ENCODE measurements around the gene LBR. TPM values are rescaled to one million over a fixed set of nuclear protein-coding genes. Genes with fewer than 3 reads are reported as not detected.

LBR gene
- total and polyA plus RNA-seq, 2 of the 4 experiments (the other 2 are of a cell fraction) = 21.3 to 24.9 TPM

- Histone ChIP-seq H3K4me2 (ENCODE audit: low read depth, low read length) (no peak overlapping the region), H2AK9ac (replicated peaks; ENCODE audit: low read depth, low read length, poor library complexity) (no peak overlapping the region), H3K4me3 (ENCODE audit: insufficient read depth, low read depth, low read length) (no peak overlapping the region), H4K5ac (ENCODE audit: low read depth, low read length) (no peak overlapping the region), H3K27me3 (ENCODE audit: control insufficient read depth, insufficient read depth, low read length) (no peaks in the 10 kb centered on the region), H3K36me3 (ENCODE audit: control insufficient read depth, insufficient read depth, low read length) (peaks cover 29% of the 10 kb centered on the region), H4K91ac (ENCODE audit: insufficient read depth, low read depth, low read length) (no peak overlapping the region), H2BK15ac (ENCODE audit: low read depth, low read length) (no peak overlapping the region), H3K18ac (ENCODE audit: low read depth, low read length) (no peak overlapping the region), H3K27ac (ENCODE audit: insufficient read depth, low read length) (no peak overlapping the region), H2AFZ (replicated peaks; ENCODE audit: low read length, poor library complexity) (no peak overlapping the region), H3K9me1 (ENCODE audit: insufficient read depth, low read length) (no peaks in the 10 kb centered on the region; the same call in 1 of the 2 replicates), H3K23ac (ENCODE audit: low read depth, low read length) (no peak overlapping the region), H2BK20ac (ENCODE audit: low read depth, low read length) (no peak overlapping the region), H3K4me1 (ENCODE audit: control insufficient read depth, insufficient read depth, low read length) (no peaks in the 10 kb centered on the region; the same call in 1 of the 2 replicates), H3K79me1 (ENCODE audit: low read depth in 1 of 2, low read length in 2 of 2) (peaks cover 8 to 25% of the 10 kb centered on the region in 2 experiments; a peak in 3 of 4 replicates), H3K9ac (ENCODE audit: low read depth, low read length) (no peak overlapping the region), H4K8ac (ENCODE audit: low read depth in 2 of 2, low read length in 2 of 2) (no peak overlapping the region), H3K56ac (ENCODE audit: extremely low read depth, insufficient read depth, low read length) (no peak overlapping the region), H3K4ac (ENCODE audit: low read depth, low read length) (no peak overlapping the region), H2AK5ac (ENCODE audit: low read depth, low read length) (no peak overlapping the region), H2BK120ac (ENCODE audit: low read depth, low read length) (no peak overlapping the region), H4K20me1 (ENCODE audit: insufficient read depth, low read length) (0 out of 2 replicates have a peak, but pooled peaks cover 3% of the 10 kb centered on the region), H2BK5ac (ENCODE audit: low read depth, low read length, poor library complexity, severe bottlenecking) (no peak overlapping the region), H3K14ac (replicated peaks; ENCODE audit: low read depth, low read length) (no peak overlapping the region), H3K9me3 (ENCODE audit: control insufficient read depth, insufficient read depth, low read length) (no peaks in the 10 kb centered on the region)
- WGBS, 2 experiments (ENCODE audit: extremely low coverage in 2 of 2, insufficient read length in 1 of 2) = 94% methylated on average over 5 of the region's 10 CpGs; no CpG with 5 or more reads in 1 of the 2 experiments
- dilution Hi-C loops (cut with HindIII; ENCODE audit: low sequenced_read_pairs, unreplicated experiment) (no loop called here), intact Hi-C loops (cut with micrococcal nuclease) (no loop called here), in situ Hi-C loops (cut with MboI; ENCODE audit: low sequenced_read_pairs) (loop anchor here (25.0 kb wide), 1 partner anchor 926 kb away; no protein-coding TSS in a partner anchor)
- ATAC-seq (ENCODE audit: low read depth) (no peak), DNase-seq (no peak)
- no TSS peak for BruUV-seq (replicated peaks)
- ChIA-PET POLR2A (ENCODE audit: unreplicated experiment) (no interaction called here), CTCF (no interaction called here)
- TF ChIP-seq CHD1 (IDR thresholded peaks at IDR 0.05; ENCODE audit: low read depth, low read length) = no peak
- TF ChIP-seq CEBPB (IDR thresholded peaks at IDR 0.05; ENCODE audit: low read depth, low read length) = no peak
- TF ChIP-seq MXI1 (IDR thresholded peaks at IDR 0.05; ENCODE audit: borderline replicate concordance, low read depth, low read length) = no peak
Observed at GRCh38 chr1:225412803-225413351, 15.0 kb downstream of the LBR start.

Measured in IMR-90 (cell line).